Lung microvascular endothelial cell (primary cell): ENCODE data around the gene NAPSA. TPM values are rescaled to one million over a fixed set of nuclear protein-coding genes. Genes with fewer than 3 reads are reported as not detected.
"Not testable (repeated sequence)": the region's sequence is repeated elsewhere in the genome, so short reads cannot be mapped to it uniquely, and the experiment has no call there.

Source experiments
- DNase-seq, 2 donors: peaks; one replicate each; pipeline versions ENCODE4 v3.0.0 to v3.0.0-alpha.2; 2010; ENCODE audit warnings: low read depth in 2 of 2
- total RNA-seq: library from RNA; depleted of rRNA; stranded (reverse); fragments of >200 nt; gene quantifications from 2 replicates; pipeline ENCODE4 v1.2.1, GENCODE V29; 2014

NAPSA gene
- total RNA-seq, 1 donor from 2014 or later: under 0.01 TPM

GRCh38 chr19:50361290-50362029, 4.0 kb downstream of the NAPSA start:
- no peak for DNase-seq

- DNase-seq: no peak
These were observed 6.1 kb downstream of the NAPSA start for GRCh38 chr19:50359328-50359818.

DNA sequence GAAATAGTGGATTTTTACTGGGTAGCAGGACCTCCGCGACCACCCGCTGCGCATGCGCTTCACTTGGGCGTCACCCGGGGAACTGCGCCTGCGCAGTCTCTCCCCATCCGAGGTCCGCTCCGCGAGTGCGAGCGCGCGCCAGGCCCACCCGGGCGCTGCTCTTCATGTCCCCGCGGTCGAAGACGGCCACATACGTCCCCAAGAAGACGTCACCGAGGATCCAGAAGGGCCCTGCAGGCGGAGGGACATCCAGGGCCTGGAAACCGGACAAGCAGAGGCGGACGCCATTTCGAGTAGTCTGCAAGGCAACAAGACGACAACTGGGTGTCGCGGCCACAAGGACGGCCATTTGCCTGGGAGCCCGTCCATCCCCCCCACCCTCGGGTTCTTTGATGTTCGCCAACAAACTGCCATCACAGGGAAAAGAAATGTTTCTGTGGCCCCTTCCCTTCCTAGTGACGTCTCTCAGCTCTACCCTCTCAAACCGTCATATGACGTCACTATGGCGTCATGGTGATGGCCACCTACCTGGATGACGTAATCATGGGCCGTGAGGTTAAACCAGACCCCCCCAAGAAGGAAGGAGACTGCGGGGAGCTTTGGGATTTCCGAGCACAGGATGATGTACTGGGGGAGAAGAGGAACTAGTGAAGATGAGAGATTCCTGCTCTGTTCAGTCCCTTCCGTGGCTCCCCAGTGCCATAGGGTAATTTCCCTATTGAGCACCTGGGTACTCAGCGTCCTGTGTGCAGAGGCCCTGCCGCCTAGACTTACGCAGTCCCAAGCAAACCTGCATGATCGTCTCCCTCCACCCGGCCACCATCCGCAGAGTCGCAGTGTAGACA, 6.7 kb downstream of the NAPSA start:
- DNase-seq: peak; percentile 39 to 73

DNA sequence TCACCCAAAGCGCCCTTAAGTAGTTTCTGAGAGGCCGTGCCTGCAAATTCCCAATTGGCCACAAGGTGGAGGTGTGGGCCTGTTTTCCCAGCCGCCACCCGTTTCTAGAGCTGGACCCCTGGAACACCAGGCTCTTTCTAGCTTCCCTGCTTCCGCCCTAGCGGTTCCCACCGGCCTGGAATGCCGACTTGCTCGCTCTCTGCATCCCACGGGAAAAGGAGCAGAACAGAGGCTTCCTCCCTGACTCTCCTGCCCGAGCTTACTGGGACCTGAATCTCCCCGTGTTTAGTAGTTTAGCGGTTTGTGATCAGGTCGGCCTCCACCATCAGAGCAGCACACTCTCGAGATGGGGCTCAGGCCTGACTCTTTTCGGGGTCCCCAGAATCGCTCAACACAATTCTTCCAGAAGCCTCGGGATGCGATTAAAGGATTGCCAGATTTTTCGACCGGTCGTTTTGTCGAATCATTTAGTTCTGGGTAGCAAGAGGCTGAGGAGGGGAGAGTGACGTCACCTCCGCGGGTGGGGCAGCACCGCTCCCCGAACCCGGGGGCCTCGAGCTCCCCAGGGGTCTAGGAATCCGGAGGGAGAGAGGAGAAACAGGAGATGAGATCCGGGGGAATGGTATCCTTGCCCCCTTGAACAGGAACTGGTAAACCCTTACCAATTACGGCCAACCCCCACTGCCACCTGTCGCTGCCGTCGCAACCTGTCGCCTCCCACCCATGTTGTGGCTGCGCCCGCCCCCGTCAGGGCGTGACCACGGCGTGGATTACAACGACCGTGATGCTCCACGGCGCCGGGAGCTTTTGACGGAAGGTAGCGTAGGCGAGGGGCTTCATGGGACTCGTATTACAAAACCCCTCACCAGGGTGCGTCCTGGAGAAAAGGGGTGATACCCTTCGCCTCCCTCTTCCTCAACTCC, 8.0 kb downstream of the NAPSA start:
- DNase-seq: peak; percentile 66 to 69

DNA sequence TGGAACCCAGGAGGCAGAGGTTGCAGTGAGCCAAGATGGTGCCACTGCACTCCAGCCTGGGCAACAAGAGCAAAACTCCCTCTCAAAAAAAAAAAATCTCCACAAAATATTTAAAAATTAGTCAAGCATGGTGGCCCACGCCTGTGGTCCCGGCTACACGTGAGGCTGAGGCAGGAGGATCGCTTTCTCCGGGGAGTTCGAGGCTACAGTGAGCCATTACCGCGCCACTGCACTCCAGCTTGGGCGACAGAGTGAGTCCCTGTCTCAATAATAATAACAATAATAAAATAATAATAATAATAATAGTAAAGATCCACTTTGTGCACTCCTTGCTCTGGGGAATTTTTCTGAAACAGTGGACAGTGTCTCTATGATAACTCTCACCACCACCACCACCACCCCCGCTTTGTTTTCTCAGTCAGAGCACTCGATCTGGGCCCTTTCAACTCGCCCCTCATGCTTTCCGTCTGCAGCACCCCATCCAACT, 8.7 kb downstream of the NAPSA start:
- DNase-seq: no peak

DNA sequence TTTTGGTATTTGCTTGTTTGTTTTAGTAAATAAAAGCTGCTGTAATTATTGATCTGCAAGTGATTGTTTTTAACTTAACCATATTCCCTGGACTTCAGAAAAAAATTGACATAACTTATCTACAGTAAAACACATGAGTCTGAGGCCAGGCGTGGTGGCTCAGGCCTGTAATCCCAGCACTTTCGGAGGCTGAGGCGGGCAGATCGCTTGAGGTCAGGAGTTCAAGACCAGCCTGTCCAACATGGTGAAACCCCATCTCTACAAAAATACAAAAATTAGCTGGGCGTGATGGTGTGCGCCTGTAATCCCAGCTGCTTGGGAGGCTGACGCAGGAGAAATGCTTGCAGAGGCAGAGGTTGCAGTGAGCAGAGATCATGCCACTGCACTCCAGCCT, 12.0 kb downstream of the NAPSA start:
- not testable (repeated sequence) for DNase-seq

GRCh38 chr19:50352242-50352641, 13.2 kb downstream of the NAPSA start:
- no peak for DNase-seq

DNA sequence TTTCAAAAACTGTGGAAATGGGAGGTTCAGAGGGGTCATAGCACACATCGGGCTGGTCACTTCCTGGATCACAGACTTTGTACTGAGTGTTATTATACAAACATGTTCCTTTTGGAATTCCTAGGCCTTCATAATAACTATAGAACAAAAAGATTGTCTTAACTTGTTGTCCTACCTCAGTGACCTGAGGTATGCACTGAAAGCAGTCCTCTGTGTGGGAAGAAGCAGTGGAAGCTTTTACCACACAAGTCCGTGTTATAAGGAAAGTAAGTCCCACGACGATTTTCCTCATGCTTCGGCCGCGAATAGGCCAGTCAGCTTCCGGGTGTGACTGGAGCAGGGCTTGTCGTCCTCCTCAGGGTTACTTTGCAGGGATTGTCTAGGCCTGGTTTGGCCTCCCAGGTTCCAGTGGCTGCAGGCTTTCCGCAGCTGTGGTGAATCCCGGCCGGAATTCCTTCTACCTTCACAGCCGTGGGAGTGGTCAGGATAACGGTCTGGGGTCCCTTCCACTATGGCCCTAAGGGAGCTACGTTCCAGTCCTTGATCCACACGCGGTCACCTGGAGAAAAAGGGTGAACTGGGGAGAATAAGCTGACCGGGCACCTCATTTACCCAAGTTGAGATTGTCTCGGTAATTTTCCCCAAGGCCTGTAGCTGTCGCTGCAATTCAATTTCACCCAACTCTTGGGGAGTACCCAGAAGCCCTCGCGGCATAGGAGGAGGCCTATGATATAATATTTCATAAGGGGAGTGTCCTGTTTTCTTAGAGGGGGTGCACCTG, 16.0 kb downstream of the NAPSA start:
- peak; percentile 58 to 61 for DNase-seq

DNA sequence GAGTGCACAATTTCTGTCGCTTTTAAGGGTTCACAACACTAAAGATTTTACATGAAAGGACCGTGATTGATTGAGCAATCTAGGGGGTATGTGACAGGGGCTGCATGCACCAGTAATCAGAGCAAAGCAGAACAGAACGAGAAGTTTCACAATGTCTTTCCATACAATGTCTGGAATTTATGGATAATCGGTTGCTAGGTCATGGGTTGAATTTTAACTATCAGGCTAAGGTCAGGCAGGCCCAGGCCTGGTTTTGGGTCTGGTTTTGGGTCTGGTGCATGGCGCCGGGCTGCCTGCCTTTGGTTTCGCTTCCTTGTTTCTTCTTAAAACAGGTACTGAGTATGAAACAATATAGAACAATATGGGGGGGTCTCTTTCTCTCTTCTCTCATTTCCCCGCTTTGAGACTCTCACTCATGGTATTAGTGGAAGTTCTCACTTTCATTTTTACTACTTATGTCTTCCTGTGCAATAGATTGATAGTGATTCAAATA, 18.3 kb downstream of the NAPSA start:
- DNase-seq: not testable (repeated sequence)

GRCh38 chr19:50344661-50345318, 20.6 kb downstream of the NAPSA start:
- DNase-seq: no peak

DNA sequence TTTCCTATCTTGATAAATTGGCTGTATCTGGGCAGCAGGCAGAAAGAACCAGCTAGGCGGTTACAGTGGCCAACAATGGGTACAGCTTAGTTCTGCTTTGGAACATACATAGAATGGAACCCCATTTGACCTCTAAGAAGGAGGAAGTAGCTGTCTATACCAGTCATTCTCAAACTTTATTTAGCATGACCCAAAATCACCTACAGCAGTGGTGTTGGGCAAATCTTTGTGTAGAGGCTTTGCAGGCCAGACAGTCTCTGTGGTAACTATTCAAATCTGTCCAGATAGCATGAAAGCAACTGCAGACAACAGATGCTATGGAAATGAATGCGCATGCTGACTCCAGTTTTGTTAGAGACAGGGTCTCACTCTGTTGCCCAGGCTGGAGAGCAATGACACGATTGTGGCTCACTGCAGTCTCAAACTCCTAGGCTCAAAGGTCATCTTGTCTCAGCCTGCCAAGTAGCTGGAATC, 24.3 kb downstream of the NAPSA start:
- no peak for DNase-seq

- no peak for DNase-seq
These were observed 25.1 kb downstream of the NAPSA start for GRCh38 chr19:50340331-50340730.

GRCh38 chr19:50337031-50337430, 28.4 kb downstream of the NAPSA start:
- not testable (repeated sequence) for DNase-seq

DNA sequence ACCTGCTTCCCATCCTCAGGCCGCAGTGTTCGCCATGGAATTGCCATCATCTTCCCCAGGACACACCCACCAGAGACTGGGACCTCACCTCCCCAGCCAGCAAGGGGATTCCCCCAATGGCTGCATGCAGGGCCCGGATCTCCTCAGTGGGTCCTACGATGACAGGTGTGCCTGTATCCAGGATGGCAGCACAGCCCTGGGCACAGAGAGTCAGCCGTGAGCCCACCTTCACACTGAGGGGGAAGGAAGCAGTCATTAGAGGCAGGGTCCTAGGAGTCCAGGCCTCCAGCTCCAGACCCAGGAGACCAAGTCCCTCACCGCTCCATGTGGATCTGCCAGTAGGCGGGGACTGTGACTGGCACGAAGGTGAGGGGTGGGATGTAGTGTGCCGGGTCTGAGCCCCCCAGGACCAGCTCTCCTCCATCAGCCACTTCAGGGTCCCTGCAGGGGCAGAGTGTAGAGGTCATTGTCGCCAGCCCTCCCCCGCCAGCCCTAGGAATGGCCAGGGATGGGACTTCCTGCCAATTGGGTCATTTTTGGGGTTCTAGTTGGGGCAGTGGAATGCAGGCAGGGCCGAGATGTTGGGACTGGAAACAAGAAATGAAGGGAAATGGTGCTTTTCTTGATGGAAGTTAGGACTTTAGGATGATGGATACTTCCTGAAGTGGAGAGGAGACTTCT, 30.6 kb downstream of the NAPSA start:
- no peak for DNase-seq

- no peak for DNase-seq
These were observed 31.5 kb downstream of the NAPSA start for GRCh38 chr19:50333737-50334617.

DNA sequence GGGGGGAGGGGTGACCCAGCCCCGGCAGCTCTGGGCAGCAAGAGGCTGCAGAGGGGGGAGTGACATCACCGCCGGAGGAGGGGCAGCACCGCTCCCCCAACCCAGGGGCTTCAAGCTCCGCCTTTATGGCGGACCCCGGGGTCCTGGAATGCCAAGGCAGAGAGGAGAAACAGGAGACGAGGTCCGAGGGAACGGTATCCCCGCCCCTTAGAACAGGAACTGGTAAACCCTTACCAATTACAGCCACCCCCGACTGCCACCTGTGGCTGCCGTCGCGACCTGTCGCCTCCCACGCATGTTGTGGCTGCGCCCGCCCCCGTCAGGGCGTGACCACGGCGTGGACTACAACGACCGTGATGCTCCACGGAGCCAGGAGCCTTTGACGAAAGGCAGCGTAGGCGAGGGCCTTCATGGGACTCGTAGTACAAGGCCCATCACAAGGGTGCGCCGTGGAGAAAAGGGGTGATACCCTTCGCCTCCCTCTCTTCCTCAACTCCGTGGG, 32.2 kb downstream of the NAPSA start:
- DNase-seq: peak; percentile 93 to 95

DNA sequence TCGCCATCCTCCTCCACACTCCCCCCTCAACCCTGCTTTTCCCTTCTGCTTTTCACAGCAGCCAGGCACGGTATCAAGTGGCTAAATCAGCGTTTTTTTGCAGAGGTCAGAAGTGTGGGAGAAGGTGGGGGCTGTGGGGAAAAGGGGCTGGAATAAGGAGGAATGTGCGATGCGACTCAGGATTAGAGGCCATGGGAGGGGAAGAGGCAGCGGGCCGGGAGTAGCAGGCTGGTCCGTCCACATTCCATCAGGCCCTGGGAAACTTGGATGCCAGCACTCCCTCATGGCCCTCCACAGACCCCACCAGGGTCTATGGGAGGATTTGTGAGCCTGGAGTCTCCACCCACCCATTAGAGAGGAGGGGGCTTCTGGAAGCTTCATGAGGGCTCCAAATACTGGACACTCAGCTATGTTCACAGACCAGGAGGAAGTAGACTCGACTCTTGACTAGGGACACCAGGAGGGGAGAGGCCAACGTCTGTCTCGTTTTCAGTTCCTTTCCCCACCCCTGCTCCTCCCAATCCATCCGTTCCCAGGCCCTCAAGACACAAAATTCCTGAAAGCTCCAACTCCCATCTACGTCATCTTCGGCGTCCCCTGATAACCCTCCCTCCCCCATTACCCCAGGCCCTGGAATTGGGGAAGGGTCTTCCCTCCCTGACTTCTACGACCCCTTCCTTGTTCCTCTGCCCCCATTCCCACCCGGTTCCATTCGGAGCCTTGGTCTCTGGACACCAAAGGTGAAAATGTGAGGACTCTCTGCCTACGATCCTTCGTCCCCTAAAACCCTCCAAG, 33.0 kb downstream of the NAPSA start:
- DNase-seq: no peak
